Measurements from ENCODE around the gene CRISPLD2. TPM values are rescaled to one million over a fixed set of nuclear protein-coding genes. Genes with fewer than 3 reads are reported as not detected.

Gene CRISPLD2, protein sequence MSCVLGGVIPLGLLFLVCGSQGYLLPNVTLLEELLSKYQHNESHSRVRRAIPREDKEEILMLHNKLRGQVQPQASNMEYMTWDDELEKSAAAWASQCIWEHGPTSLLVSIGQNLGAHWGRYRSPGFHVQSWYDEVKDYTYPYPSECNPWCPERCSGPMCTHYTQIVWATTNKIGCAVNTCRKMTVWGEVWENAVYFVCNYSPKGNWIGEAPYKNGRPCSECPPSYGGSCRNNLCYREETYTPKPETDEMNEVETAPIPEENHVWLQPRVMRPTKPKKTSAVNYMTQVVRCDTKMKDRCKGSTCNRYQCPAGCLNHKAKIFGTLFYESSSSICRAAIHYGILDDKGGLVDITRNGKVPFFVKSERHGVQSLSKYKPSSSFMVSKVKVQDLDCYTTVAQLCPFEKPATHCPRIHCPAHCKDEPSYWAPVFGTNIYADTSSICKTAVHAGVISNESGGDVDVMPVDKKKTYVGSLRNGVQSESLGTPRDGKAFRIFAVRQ
- 2.6 and 3.0 TPM in 2 replicates for total RNA-seq (2014; rRNA removed)
- polyA plus RNA-seq (2012): 4.6 TPM

DNA sequence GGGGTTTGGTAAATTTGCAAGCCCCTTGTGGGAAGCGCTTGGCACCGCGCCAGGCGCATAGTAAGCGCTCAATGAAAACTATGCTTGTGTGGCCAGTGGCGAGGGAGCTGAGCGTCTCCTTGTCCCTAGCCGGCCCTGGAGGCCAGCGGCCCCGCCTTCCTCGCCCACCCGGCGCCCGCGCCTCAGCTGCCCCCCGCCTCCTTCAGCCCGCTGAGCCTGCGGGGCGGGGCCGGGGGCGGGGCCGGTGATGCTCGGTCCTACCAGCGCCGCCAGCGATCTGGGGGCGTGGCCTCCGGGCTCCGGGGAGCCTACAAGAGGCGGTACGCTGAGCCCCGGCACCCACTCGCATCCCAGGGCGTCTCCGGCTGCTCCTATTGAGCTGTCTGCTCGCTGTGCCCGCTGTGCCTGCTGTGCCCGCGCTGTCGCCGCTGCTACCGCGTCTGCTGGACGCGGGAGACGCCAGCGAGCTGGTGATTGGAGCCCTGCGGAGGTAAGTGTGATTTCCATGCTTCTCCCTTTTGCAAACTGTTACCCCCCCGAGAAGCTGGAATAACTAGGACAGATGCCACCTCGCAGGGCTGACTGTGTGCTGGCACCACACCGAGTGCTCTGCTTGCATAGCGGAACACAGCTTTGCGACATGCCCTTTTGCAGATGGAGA, at the start of gene CRISPLD2:
Gene CRISPLD2, plus strand, starts transcription at position 342 of the 661 bp plus-strand sequence. CDS start 18,511 bp downstream, outside the sequence.
- peak; percentile 78 for DNase-seq (ENCODE audit: low read depth)

DNA sequence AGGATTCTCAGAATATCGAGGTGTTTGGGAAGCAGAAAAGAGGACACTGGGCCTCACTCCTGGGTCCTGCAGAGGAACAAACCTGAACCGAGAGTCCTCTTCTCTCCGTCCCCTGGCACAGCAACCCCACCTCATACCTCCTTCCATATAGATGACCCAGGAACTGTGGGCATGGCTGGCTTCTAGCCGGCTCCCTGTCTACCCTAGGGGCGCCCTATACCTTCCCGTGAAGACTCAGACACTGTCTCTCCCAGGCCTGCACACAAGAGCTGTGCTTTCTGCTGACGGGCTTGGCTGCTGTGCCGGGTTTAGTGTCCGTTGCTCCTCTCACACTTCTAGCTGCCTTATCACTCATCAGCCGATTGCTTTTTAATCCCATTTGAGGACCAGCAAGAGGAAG, 46.5 kb upstream of the CRISPLD2 start:
- no peak for DNase-seq (ENCODE audit: low read depth)

DNA sequence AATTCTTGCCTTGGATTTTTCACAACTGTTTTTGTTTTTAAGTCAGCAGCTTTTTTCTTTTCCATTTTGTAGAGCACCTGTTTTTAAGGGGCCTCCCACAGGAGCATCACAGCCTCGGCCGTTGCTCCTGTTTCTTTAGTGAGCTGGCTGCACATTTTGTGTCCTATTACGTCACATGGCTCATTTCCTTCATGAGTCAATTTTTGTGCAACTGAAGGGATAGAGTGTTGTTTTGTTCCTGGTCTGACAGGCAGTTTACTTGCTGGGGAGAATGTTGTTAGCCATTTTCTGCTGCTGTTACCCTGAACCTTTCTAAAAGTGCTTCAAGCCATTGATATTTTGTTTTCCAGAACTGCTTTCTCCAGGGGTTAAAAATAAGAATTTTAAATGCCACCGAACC, 45.0 kb upstream of the CRISPLD2 start:
- DNase-seq (ENCODE audit: low read depth): peak; percentile 95

DNA sequence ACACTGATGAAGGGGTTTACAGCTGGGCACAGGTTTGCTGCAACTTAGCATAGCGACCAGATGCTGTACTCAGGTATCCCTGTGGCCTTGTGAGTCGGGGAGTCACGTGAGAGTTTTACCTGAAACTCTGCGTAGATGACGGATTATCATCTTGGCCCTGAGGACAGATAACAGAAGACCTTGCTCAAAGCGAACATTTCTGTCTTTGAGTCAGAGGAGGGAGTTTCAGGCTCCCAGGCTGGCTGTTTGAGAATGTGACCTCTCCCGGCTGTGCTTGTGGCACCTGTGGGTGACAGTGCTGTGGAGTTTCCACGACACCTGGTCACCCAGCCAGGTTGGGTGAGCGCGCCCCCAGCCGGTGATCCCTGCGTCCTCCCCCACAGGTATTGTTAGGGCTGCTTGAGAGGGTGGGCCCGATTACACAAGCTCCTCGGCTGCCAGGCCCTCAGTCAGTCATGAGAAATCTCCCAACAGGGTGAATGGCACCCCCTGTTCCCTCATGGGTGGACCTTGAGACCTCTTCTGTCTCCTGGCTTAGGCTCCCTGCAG, 44.4 kb upstream of the CRISPLD2 start:
- no peak for DNase-seq (ENCODE audit: low read depth)

DNA sequence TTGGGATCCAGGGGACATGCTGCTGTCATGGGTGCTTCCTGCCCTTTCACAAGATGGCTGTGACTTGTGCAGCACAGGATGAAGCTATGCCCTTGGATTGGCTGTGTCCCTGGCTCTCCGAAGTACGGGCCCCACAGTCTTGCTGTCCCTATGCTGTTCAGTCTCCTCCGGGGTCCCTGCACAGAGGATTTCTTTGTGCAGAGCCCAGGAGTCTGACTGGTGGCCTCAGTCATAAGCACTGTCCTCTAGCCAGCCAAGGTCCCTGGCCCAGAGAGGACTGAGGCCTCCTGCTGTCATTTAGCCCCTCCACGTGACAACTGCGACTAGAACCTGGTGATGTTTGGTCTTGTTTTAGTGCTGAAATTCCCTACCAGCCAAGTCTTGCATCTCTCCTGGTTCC, 42.4 kb upstream of the CRISPLD2 start:
- no peak for DNase-seq (ENCODE audit: low read depth)

DNA sequence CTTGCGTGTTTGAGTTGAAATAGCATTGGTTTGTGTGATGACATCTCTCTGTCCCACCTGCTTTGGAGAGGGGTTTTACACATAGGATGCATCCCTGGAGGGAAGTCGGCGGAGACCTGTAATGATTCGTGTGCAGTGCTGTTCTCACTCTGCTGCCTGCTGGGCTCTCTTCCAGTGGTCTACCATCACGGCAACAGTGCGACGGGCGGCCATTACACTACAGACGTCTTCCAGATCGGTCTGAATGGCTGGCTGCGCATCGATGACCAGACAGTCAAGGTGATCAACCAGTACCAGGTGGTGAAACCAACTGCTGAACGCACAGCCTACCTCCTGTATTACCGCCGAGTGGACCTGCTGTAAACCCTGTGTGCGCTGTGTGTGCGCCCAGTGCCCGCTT, 41.1 kb upstream of the CRISPLD2 start:
- DNase-seq (ENCODE audit: low read depth): no peak

DNA sequence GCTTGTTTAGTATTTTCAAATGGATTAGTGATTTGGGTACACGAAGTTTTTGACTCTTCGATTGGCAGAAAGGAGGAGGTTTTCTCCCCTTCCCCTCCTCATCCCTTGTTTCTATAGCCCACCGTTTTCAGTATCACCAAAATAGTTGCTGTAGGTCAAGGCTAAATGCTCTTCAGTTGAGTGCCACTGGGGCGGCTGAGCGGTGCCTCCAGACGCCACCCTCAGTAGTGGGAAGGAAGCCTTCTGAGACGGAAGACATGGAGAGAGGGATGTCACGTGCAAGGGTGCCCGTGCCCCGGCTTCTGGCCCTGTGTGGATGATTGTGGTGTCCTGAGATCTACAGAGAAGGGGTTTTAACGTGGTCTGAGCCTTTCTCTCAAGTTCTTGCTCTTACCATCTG, 39.7 kb upstream of the CRISPLD2 start:
- no peak for DNase-seq (ENCODE audit: low read depth)

DNA sequence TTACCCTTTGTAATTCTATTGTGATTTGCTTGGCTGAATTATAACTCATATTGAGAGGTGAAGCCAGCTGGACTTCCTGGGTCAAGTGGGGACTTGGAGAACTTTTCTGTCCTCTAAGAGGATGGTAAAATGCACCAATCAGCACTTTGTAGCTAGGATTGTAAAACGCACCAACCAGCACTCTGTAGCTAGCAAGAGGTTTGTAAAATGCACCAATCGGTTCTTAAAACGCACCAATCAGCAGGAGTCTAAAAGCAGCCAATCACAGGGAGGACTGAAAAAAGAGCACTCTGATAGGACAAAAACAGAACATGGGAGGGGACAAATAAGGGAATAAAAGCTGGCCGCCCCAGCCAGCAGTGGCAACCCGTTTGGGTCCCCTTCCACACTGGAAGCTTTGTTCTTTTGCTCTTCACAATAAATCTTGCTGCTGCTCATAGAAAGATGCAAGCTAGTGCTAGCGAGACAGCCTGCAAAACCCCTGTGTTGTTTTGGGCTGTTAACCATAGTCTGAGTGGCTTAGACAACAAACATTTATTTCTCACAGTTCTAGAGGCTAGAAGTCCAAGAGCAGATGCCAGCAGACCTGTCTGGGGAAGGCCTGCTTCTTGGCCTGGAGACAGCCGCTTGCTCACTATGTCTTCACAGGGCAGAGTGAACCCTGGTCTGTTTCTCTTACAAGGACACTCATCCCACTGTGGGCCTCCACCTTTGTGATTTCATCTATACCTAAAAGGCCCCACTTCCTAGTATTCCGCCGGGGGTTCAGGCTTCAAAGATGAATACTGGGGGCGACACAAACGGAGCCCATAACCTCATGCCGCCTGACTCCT, 39.0 kb upstream of the CRISPLD2 start:
- no peak for DNase-seq (ENCODE audit: low read depth)

DNA sequence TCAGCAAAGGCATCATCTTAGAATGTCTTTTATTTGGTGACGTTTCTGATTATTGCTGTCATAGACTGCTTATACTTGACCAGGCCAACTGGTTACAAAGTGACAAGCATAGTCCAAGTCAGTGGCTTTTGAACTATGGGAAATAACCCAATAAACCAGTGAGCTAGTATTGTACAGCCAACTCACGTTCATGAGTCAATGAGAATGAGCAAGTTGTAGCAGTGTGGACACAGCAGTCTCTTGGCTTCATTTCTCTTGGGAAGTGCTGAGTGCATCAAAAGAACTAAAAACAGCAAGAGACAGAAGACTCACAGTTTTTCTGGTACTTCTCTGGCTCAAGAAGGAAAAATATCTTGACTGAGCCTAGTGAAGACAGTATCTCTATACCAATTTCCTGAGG, 36.9 kb upstream of the CRISPLD2 start:
- DNase-seq (ENCODE audit: low read depth): peak; percentile 10

DNA sequence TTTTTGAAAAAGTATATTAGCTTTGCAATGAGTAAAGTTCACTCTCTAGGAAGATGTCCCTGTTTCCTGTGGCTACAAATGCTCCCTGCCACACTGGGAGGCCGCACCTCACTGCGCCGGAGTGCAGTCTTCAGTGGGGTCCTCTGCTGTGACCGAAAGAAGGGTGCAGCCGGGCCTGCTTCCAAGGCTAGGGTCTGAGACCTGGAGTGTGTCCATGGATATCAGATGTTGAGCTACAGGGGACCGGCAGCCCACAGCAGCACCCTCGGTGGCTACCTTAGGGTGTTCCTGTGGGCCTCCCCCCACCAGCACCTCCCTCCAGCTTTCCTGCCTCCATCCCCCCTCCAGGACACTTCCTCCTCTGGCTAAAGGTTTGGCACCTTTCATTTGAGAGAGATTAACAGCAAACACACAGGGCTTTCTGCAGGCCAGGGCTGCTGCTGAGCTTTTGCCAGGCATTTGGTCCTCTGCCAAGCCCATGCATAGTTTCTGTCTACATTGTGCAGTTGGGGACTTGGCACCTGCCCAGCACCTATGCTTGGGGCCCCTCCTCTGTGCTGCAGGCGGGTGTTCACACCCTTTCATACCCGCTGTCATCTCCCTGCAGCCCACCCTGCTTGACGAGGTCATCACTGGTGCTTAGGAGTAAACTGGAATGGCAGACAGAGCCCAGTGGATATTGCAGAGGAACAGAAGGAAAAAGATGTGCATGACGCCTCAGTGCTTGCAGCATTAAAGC, 33.8 kb upstream of the CRISPLD2 start:
- no peak for DNase-seq (ENCODE audit: low read depth)

DNA sequence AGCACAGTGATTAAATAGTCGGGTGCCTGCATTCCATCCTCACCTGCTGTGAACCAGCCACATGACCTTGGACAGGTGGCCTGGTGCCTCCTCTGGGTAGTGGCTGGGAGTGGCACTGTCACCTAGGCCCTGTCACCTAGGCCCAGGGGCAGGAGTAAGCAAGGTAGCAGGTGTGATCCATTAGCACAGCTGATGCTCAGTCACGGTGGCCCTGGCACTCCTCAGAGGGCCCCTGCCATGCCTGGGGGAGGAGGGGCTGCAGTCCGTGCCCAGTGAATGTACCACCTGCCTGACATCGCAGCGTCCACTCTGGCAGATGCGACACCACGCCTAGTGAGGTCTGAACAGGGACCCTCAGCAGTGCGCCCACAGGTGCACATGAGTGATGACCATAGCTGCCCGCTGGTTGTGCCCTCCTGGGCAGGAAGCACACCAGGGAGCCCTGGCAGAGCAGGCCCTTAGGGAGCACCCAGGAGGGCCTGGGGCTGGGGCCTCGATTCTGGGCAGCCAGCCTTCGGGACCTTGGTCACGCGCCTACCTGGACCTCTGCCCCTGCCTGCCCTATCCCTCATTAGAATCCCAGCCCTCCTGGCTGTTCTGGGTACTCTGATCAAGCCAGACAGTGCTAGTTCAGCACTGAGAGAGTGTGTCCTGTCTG, 33.1 kb upstream of the CRISPLD2 start:
- no peak for DNase-seq (ENCODE audit: low read depth)

DNA sequence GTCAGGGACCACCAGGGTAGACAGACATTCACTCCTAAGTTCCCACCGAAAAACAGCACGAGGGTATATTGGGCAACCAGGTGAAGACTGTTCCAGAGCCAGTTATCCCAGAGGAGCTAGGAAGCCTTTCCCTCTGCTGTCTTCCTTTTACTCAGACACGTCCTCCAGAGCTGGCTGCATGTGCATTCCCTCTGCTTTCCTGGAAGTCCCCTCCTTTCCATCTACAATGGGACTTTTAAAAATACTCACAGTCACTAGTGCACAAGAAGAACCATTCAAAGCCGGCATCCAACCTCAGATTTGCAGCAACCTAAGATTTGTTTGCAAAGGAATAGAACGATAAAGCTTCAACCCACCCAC, 32.5 kb upstream of the CRISPLD2 start:
- DNase-seq (ENCODE audit: low read depth): no peak

DNA sequence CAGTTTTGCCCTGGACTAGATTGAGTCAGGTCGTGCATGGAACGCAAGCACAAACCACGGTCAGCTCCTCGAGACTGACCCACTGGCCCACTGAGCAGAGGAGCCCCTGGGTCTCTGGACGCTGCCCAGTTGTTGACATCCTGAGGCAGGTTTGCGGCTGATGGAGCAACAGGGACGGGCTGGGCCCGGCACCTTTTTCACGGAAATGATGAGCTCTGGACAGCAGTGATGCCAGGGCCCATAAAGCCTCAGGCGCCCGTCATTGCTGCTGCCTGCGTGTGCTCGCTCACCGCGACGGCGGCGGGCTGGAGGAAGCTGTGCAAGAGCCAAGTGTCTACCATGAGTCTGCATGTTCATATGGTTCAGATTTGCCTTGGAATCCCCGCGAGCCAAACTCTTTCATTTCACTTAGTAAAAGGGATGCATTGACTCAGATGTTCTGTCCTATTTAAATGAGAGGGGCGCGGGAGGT, 30.8 kb upstream of the CRISPLD2 start:
- DNase-seq (ENCODE audit: low read depth): no peak

DNA sequence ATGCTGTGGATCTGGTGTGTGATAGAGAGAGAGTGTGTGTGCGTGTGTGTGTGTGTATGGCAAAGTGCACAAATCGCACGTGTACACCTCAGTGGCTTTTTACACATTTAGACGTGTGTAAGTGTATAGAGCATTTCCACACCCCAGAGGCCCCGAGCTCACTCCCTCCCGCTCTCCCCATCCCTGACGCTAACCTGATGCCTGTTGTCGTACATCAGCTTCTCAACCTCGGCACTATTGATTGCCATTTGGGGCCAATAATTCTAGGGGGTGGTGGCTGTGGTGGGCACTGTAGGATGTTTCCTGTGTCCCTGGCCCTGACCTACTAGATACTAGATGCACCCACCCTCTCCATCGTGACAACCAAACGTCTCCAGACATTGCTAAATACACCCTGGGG, 30.4 kb upstream of the CRISPLD2 start:
- no peak for DNase-seq (ENCODE audit: low read depth)

DNA sequence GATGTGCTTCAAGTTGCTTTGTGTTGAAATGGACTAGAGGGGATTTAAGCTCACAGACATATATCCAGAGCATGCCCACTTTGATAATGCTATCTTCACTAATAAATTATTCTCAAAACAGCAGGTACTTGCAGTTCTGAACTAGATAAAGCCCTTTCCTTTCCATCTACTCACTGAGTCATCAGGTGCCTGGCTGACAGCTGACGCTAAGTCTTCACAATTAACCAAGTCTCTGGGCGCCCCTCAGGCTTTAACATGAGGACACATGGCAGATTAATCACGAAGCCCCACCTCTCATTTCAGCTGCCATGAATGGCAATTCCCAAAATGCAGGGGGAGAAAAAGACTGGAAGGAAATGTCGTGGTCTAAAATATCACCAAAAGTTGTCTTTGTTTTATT, 29.5 kb upstream of the CRISPLD2 start:
- peak; percentile 10 for DNase-seq (ENCODE audit: low read depth)

DNA sequence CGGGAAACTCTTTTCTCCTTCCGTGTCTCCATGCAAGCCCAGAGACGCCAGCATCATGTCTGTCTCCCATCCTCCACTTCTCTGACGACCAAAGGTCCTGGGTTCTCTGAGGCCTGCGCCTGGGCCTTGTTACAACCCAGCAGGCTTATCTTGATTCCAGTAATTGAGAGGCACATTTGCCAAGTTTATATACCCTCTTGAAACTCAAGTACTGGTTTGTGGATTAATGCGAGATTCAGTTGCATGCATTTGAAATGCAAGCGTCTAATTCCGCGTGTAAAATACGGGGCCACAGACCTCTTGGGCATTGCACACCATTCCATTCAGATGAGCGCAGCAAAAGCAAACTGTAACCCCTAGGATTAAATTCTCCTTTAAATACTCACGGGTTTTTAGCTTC, 28.7 kb upstream of the CRISPLD2 start:
- DNase-seq (ENCODE audit: low read depth): no peak

DNA sequence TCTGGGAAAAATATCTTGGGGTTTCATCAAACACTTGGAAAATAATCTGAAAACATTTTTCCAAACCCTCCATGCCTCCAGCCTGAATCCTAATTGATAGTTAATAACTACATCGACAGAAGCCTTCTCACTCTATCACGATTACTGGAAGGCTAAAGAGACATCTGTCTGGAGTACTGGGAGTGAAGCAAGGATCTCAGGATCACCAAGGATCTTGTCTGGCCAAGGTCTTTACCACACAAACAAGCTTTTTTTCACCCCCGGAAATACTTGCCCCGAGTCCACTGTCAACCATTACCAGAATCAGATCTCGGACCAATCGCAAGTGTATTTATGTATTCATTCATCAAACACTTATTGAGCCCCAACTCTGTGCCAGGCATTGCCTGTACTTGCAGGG, 28.3 kb upstream of the CRISPLD2 start:
- DNase-seq (ENCODE audit: low read depth): no peak

DNA sequence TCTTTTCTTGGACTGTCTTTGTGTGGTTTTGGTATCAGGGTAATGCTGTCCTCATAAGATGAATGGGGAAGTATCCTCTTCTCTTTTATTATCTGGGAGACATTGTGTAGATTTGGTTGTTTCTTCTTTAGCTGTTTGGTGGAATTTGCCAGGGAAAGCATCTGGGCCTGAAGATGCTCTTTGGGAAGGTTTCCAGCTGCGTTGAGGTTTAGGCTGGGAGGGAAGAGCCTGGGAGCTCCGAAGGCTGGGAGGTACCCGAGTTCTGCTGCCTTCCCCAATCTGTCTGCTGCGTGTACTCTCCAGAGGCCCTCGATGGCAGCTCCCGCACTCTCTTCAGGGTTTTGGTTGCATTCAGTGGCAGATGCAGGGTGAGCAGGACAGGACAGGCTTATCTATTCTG, 25.6 kb upstream of the CRISPLD2 start:
- no peak for DNase-seq (ENCODE audit: low read depth)

DNA sequence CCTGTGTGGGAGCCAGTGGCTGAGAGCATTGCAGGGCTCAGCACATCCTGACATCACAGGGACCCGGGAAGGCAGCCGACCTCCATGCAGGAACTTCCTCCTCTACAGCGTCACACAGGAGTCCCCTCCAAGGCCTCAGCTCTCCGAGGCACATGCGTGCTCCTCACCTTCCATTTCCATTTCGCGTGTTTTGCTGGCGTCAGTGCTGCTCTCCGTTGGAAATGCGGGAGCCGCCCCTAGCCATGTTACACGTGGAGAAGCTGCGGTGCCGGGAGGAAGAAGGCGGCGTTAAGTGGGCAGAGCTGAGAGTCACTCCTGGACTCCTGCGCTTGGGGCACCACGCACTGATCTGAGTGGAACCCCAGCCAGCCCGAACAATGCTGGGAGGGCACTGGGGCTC, 25.2 kb upstream of the CRISPLD2 start:
- no peak for DNase-seq (ENCODE audit: low read depth)

DNA sequence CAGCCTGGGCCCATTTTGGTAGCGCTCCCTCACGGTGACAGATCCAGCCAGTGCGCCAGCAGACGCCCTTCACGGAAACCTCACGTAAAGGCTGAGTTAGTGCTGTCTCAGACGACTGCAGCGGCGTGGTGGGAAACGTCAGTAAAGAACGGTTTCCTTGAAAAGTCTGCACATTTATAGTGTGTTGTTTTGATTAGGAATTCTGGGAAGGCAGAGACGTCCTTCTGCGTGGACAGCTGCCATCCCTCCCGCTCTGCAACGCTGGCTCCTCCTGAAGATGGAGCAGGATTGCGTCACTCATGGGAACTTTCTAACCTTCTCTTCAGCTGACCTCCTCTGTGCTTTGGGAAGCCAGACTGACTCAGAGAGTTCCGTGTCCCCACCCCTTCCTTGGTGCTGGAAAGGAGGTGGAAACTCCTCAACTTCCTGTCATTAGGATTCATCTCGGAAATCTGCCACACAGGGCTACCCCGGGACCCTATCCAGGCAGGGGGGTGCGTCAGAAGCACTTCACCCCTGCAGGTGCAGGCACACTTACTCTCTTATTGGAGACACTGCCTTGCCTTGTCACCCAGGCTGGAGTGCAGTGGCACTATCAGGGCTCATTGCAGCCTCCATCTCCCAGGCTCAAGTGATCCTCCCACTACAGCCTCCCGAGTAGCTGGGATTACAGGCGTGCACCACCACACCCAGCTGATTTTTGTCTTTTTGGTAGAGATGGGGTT, 24.3 kb upstream of the CRISPLD2 start:
- DNase-seq (ENCODE audit: low read depth): peak; percentile 71
